Subcutaneous adipose tissue (tissue), 4 donors: Measurements from ENCODE around the gene TSPAN4. TPM values are rescaled to one million over a fixed set of nuclear protein-coding genes. Genes with fewer than 3 reads are reported as not detected.

Experiments
- CTCF ChIP-seq: fragments of 450-650 bp; IDR thresholded peaks from one replicate; pipeline ENCODE4 v1.5.1; 2016; ENCODE audit warnings: low read depth, mild to moderate bottlenecking, control low read depth, antibody characterized with exemption, moderate library complexity
- total RNA-seq, 4 donors: library from RNA; depleted of rRNA; stranded (reverse); fragments of >200 nt; gene quantifications; one replicate each; pipeline ENCODE4 v1.1.0, GENCODE V29; 2016

The TSPAN4 gene
- total RNA-seq, 4 donors from 2014 or later = 67.0 to 219 (median 185) TPM

GRCh38 chr11:858053-858761, 15.6 kb downstream of the TSPAN4 start:
- TF ChIP-seq CTCF = no peak

- no peak for TF ChIP-seq CTCF
Observed at GRCh38 chr11:858762-859339, 16.2 kb downstream of the TSPAN4 start.

GRCh38 chr11:859394-860131, 16.9 kb downstream of the TSPAN4 start:
- TF ChIP-seq CTCF = no peak

GRCh38 chr11:860234-861104, 17.8 kb downstream of the TSPAN4 start:
- no peak for TF ChIP-seq CTCF

GRCh38 chr11:861105-861479, 18.4 kb downstream of the TSPAN4 start:
- no peak for TF ChIP-seq CTCF

GRCh38 chr11:862081-862661, 19.5 kb downstream of the TSPAN4 start:
- no peak for TF ChIP-seq CTCF

GRCh38 chr11:862696-863022, 20.0 kb downstream of the TSPAN4 start:
- no peak for TF ChIP-seq CTCF
